T-cell (primary cell): Measurements from ENCODE around the gene SCRT2. TPM values are rescaled to one million over a fixed set of nuclear protein-coding genes. Genes with fewer than 3 reads are reported as not detected.

Experiments used
- ATAC-seq, 4 experiments: fragments of 200-7000 bp in 3 of 4; fragments of 150-1000 bp in 1 of 4; cut with Tn5 transposase; replicated peaks in 1 of 4; 1 replicate in 3 of 4; 2 replicates in 1 of 4; pipeline ENCODE4 v1.10.0; 2021; ENCODE audit warnings: moderate library complexity in 3 of 4, mild to moderate bottlenecking in 2 of 4, moderate number of reproducible peaks in 1 of 4
- CTCF ChIA-PET, 2 donors: fragments of 300-600 bp; sonication (Branson Sonifier 250); formaldehyde crosslinking; loops; one replicate each; lab custom pipeline; 2022; ENCODE audit warnings: antibody characterized with exemption in 2 of 2; lab: Charles Lee
- POLR2A ChIA-PET, 2 donors: fragments of 300-600 bp; sonication (Branson Sonifier 250); formaldehyde crosslinking; loops; one replicate each; lab custom pipeline; 2022; ENCODE audit warnings: antibody characterized with exemption in 2 of 2; lab: Charles Lee
- DNase-seq, 35 experiments: peaks; one replicate each; pipeline versions ENCODE4 v3.0.0 to v3.0.0-alpha.2; 2013 to 2023
- H3K27ac ChIP-seq: one replicate; pipeline ENCODE4 v1.5.1; 2013; ENCODE audit warnings: low read length
- H3K27me3 ChIP-seq, 2 experiments: replicated peaks in 1 of 2; 1 replicate in 1 of 2; 2 replicates in 1 of 2; pipeline versions ENCODE4 v1.6.1 to v1.7.0; 2013; ENCODE audit warnings: low read length in 1 of 2, mixed read lengths in 1 of 2; ENCODE audit not compliant: control insufficient read depth in 2 of 2, insufficient read depth in 2 of 2; ENCODE audit errors: extremely low read depth in 1 of 2
- H3K36me3 ChIP-seq, 2 donors: 1 replicate in 1 of 2; 2 replicates in 1 of 2; pipeline versions ENCODE4 v1.6.1 to v1.7.0; 2013; ENCODE audit warnings: low read length in 1 of 2; ENCODE audit not compliant: control insufficient read depth in 2 of 2, insufficient read depth in 1 of 2; ENCODE audit errors: extremely low read depth in 1 of 2
- H3K4me1 ChIP-seq, 2 experiments: 1 replicate in 1 of 2; 2 replicates in 1 of 2; pipeline versions ENCODE4 v1.6.1 to v1.7.0; 2013; ENCODE audit warnings: low read length in 2 of 2, mixed read lengths in 1 of 2; ENCODE audit not compliant: insufficient read depth in 2 of 2, control insufficient read depth in 1 of 2; ENCODE audit errors: extremely low read depth in 1 of 2
- H3K4me3 ChIP-seq, 2 donors: 1 replicate in 1 of 2; 2 replicates in 1 of 2; pipeline versions ENCODE4 v1.5.1 to v1.7.0; 2013; ENCODE audit warnings: mild to moderate bottlenecking in 2 of 2, low read length in 1 of 2, moderate library complexity in 1 of 2; ENCODE audit not compliant: control insufficient read depth in 1 of 2; ENCODE audit errors: extremely low read depth in 1 of 2
- H3K9me3 ChIP-seq: 2 replicates; pipeline ENCODE4 v1.7.0; 2013
- H3K27ac Mint-ChIP-seq, 2 donors: one replicate each; pipeline ENCODE4 v1.8.0; 2020 to 2021; ENCODE audit warnings: mild to moderate bottlenecking in 2 of 2, mixed read lengths in 2 of 2
- H3K27me3 Mint-ChIP-seq, 2 donors: one replicate each; pipeline ENCODE4 v1.8.0; 2021 to 2022; ENCODE audit warnings: mixed read lengths in 2 of 2
- H3K36me3 Mint-ChIP-seq: one replicate; pipeline ENCODE4 v1.8.0; 2021; ENCODE audit warnings: mixed read lengths
- H3K4me1 Mint-ChIP-seq, 3 donors: one replicate each; pipeline ENCODE4 v1.8.0; 2020 to 2022; ENCODE audit warnings: mixed read lengths in 3 of 3, mild to moderate bottlenecking in 1 of 3
- H3K4me3 Mint-ChIP-seq, 3 donors: one replicate each; pipeline ENCODE4 v1.8.0; 2020 to 2022; ENCODE audit warnings: mild to moderate bottlenecking in 3 of 3, mixed read lengths in 3 of 3, moderate library complexity in 3 of 3
- H3K9me3 Mint-ChIP-seq, 3 donors: one replicate each; pipeline ENCODE4 v1.8.0; 2020 to 2022; ENCODE audit warnings: mixed read lengths in 3 of 3
- WGBS: methylation state at CpG from one replicate; pipeline ENCODE4 v1.1.5; 2013; ENCODE audit warnings: missing lambda C conversion rate; ENCODE audit not compliant: insufficient coverage; 5-methylcytosine and 5-hydroxymethylcytosine counted together
- total RNA-seq, 35 experiments: library from RNA in 6 of 35; stranded (reverse) in 6 of 35; fragments of 120-200 nt in 1 of 35; gene quantifications; one replicate each; pipeline versions ENCODE4 v1.2.1 to v1.2.4 and lab custom pipeline; 2013 to 2026

SCRT2 gene
- total RNA-seq, 5 donors from 2014 or later (not counting 1 experiment from before 2014, with no cell fraction given): not detected

DNA sequence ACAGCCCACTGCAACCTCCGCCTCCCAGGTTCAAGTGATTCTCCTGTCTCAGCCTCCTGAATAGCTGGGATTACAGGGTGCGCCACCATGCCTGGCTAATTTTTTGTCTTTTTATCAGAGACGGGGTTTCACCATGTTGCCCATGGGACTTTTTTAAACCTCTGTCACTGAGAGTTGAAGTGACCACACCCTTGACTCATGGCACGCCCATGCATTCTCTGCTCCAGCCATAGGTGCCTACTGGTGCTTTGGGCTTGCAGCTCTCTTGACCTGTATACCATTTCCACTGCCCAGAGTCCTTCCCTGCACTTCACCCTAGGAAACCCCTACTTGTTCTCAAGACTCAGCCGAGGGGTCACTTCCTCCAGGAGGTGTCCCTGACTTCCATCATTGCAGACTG lies 2.4 kb upstream of the SCRT2 start:
- 87% methylated on average over 4 of the region's 5 CpGs for whole genome bisulfite sequencing

DNA sequence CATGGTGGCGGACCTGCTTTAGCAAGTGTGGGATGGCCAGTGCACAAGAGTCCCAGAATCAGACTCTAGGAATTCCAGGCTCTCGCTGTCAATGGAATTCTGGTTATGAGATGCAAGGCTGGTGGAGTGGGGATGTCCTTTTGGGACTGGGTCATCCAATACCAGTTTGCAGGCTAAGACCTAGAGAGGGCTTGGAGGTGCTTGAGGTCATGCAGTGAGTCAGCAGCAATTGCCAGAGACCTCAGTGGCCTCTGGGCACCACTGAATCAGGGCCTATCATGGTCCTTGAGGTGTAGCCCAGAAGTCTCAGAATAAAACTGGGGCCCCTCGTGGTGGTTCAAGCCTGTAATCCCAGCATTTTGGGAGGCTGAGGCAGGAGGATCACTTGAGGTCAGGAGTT lies 1.4 kb upstream of the SCRT2 start:
- H3K9me3 ChIP-seq: no peaks in the 10 kb centered on the region
- no peak overlapping the region for H3K27ac ChIP-seq
- H3K4me3 ChIP-seq: no peak overlapping the region
- Mint-ChIP-seq H3K4me1 (peaks cover 4 to 10% (median 7%) of the 10 kb centered on the region in 3 donors), H3K27ac (no peak overlapping the region), H3K9me3 (no peaks in the 10 kb centered on the region), H3K4me3 (no peak overlapping the region), H3K36me3 (no peaks in the 10 kb centered on the region), H3K27me3 (peaks cover 68 to 86% of the 10 kb centered on the region in 2 donors)
- POLR2A ChIA-PET: no interaction called here
- CTCF ChIA-PET: no interaction called here
- DNase-seq (no peak), ATAC-seq (no peak)
- peaks cover 0 to 25% of the 10 kb centered on the region in 2 experiments for H3K4me1 ChIP-seq
- H3K27me3 ChIP-seq: peaks cover 10 to 73% of the 10 kb centered on the region in 2 experiments
- H3K36me3 ChIP-seq: no peaks in the 10 kb centered on the region
- 45% methylated on average over 1 of the region's 3 CpGs for WGBS

More for the DNA sequence above, 2.4 kb upstream of the SCRT2 start:
- H3K36me3 Mint-ChIP-seq: no peaks in the 10 kb centered on the region
- H3K4me3 Mint-ChIP-seq: no peak overlapping the region
- Histone ChIP-seq H3K4me3 (no peak overlapping the region), H3K36me3 (no peaks in the 10 kb centered on the region), H3K4me1 (peaks cover 0 to 23% of the 10 kb centered on the region in 2 experiments), H3K27ac (no peak overlapping the region), H3K9me3 (no peaks in the 10 kb centered on the region), H3K27me3 (peaks cover 8 to 69% of the 10 kb centered on the region in 2 experiments)
- H3K4me1 Mint-ChIP-seq: peaks cover 4 to 10% (median 7%) of the 10 kb centered on the region in 3 donors
- ChIA-PET CTCF (no interaction called here), POLR2A (no interaction called here)
- H3K9me3 Mint-ChIP-seq: no peaks in the 10 kb centered on the region
- H3K27ac Mint-ChIP-seq: no peak overlapping the region
- DNase-seq (no peak), ATAC-seq (no peak)
- H3K27me3 Mint-ChIP-seq: peaks cover 65 to 81% of the 10 kb centered on the region in 2 donors

DNA sequence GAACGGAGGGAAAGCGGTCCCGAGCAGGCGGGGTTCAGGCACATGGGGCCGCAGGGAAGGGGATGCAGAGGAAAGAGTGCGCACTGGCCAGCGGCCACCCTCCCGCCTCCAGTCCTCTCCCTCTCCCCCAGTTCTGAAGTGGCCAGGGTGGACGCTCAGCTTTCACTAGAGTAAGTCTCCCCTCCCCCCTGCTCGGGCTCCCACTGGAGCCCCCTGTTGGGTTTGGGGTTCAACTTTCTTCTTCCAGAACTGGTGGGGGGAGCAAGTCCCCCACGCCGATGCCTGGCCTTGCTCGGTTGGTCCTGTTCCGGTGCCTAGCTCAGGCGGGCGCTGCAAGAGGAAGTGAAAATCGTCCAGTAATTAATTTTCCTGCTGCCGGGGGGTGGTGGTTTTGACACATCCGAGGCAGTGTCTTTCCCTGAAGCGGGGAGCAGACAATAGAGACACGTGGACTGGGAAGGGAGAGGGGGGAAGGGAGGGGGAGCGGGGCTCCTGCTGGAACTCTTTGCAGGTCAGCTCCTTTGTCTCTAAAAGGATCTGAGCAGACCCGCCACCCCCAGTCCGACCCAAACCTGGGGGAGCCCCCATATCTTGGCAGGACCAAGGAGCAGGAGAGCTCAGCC lies 824 bp upstream of the SCRT2 start:
- H3K27ac Mint-ChIP-seq: no peak overlapping the region
- WGBS: 15% methylated on average over 6 of the region's 24 CpGs
- Histone ChIP-seq H3K9me3 (no peaks in the 10 kb centered on the region), H3K4me1 (peaks cover 0 to 25% of the 10 kb centered on the region in 2 experiments), H3K36me3 (no peaks in the 10 kb centered on the region), H3K4me3 (no peak overlapping the region), H3K27me3 (peaks cover 10 to 76% of the 10 kb centered on the region in 2 experiments), H3K27ac (no peak overlapping the region)
- CTCF ChIA-PET: no interaction called here
- ATAC-seq (no peak), DNase-seq (no peak)
- peaks cover 4 to 10% (median 7%) of the 10 kb centered on the region in 3 donors for H3K4me1 Mint-ChIP-seq
- peaks cover 68 to 86% of the 10 kb centered on the region in 2 donors for H3K27me3 Mint-ChIP-seq
- POLR2A ChIA-PET: no interaction called here
- peak overlapping the region in 1 of 3 donors; percentile 54 for H3K4me3 Mint-ChIP-seq
- H3K36me3 Mint-ChIP-seq: no peaks in the 10 kb centered on the region
- H3K9me3 Mint-ChIP-seq: no peaks in the 10 kb centered on the region

DNA sequence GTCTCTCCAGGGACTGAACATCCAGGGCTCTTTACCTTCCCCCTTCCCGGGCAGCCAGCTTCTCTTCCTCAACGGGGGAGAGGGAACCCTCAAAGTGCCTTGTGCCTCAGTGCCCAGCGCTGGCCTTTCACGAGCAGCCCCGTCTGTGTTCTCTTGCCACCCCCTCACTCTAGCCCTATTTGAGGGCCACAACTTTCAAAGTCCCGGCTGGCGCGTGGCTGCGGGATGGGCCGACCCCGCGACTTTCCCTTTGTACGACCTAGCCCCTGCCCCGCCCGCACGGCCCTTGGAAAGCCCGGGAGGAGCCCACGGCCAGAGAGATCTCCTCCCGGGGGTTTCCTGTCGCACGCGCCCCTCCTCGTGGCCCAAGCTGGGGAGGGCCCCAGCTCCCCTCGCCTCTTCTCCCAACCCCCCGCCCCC lies 559 bp downstream of the SCRT2 start:
- ChIA-PET CTCF (interaction anchor here (0.6 kb wide), 2 partner anchors 19 to 142 kb away, joined by 3 read pairs; no protein-coding TSS in a partner anchor), POLR2A (no interaction called here)
- H3K9me3 ChIP-seq: no peaks in the 10 kb centered on the region
- 7% methylated on average over 19 of the region's 25 CpGs for WGBS
- no peak for ATAC-seq
- no peak overlapping the region for H3K27ac Mint-ChIP-seq
- H3K27ac ChIP-seq: no peak overlapping the region
- peaks cover 72 to 86% of the 10 kb centered on the region in 2 donors for H3K27me3 Mint-ChIP-seq
- no peaks in the 10 kb centered on the region for H3K36me3 Mint-ChIP-seq
- H3K4me1 Mint-ChIP-seq: peaks cover 4 to 10% (median 7%) of the 10 kb centered on the region in 3 donors
- H3K4me3 Mint-ChIP-seq: peak overlapping the region in 1 of 3 donors; percentile 14
- DNase-seq: no peak
- no peak overlapping the region for H3K4me3 ChIP-seq
- H3K36me3 ChIP-seq: no peaks in the 10 kb centered on the region
- peaks cover 10 to 84% of the 10 kb centered on the region in 2 experiments for H3K27me3 ChIP-seq
- no peaks in the 10 kb centered on the region for H3K9me3 Mint-ChIP-seq
- H3K4me1 ChIP-seq: peaks cover 0 to 25% of the 10 kb centered on the region in 2 experiments

DNA sequence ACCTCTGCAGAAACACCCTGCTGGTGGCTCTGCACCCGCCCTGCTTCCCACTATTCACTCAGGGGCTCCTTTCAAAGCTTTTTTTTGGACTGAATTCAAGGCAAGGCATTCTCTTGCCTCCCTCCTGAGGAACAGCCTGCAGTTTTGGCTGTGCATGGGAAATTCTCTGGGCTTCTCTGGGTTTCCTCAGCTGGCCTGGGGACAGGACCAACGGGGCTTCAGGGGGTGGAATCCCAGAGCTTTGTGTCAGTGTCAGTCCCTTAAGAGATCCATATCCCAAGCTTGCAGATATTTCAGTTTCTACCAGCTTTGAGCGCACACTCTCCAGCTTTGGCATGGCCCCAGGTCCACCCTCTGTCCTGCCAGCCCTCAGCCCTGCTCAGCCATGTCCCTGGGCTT lies 2.0 kb downstream of the SCRT2 start:
- Histone ChIP-seq H3K4me3 (no peak overlapping the region), H3K27me3 (peaks cover 10 to 92% of the 10 kb centered on the region in 2 experiments), H3K4me1 (peaks cover 0 to 25% of the 10 kb centered on the region in 2 experiments), H3K36me3 (no peaks in the 10 kb centered on the region), H3K9me3 (no peaks in the 10 kb centered on the region), H3K27ac (no peak overlapping the region)
- ChIA-PET CTCF (no interaction called here), POLR2A (no interaction called here)
- Mint-ChIP-seq H3K27me3 (peaks cover 60 to 74% of the 10 kb centered on the region in 2 donors), H3K4me1 (peaks cover 4 to 10% (median 7%) of the 10 kb centered on the region in 3 donors), H3K9me3 (no peaks in the 10 kb centered on the region), H3K36me3 (no peaks in the 10 kb centered on the region), H3K4me3 (no peak overlapping the region), H3K27ac (no peak overlapping the region)
- DNase-seq: no peak
- ATAC-seq: no peak
- 75% methylated on average over 2 of the region's 3 CpGs for WGBS

DNA sequence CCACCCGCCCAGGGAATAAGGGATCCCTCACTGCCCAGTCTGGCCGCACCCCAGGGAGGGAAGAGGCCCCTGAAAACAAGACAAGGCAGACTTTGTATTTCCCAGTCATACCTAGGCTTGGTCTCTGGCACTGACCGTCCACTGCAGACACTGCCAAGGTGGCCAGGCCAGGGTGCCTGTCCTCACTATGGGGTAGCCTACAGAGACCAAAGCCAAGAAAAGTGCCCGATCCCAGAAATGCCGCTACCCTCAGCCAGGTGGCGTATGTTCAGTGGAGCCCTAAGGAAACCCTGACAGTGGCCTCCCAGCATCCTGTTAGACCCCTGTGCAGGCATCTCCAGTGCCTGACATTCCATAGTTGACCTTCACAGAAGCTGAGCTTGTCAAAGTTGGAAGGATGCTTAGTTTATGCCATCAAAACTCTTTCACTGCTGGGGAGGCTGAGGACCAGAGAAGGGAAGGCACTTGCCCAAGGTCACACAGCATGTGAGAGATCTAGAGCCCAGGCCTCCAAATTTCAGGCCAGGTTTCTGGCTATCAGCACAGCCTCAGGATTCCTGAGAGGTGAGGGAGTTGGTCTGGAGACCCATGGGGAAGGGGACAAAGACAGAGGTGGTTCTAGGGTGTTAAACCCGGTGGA lies 2.5 kb downstream of the SCRT2 start:
- no peak overlapping the region for H3K4me3 Mint-ChIP-seq
- no peaks in the 10 kb centered on the region for H3K36me3 ChIP-seq
- no peak for ATAC-seq
- POLR2A ChIA-PET: no interaction called here
- H3K27ac ChIP-seq: no peak overlapping the region
- H3K27me3 ChIP-seq: peaks cover 6 to 90% of the 10 kb centered on the region in 2 experiments
- H3K27me3 Mint-ChIP-seq: peaks cover 59 to 73% of the 10 kb centered on the region in 2 donors
- 31% methylated on average over 5 of the region's 7 CpGs for WGBS
- CTCF ChIA-PET: no interaction called here
- no peak for DNase-seq
- H3K4me1 Mint-ChIP-seq: peaks cover 4 to 10% (median 7%) of the 10 kb centered on the region in 3 donors
- H3K27ac Mint-ChIP-seq: no peak overlapping the region
- H3K4me1 ChIP-seq: peaks cover 0 to 25% of the 10 kb centered on the region in 2 experiments
- no peaks in the 10 kb centered on the region for H3K9me3 Mint-ChIP-seq
- H3K4me3 ChIP-seq: no peak overlapping the region
- H3K9me3 ChIP-seq: no peaks in the 10 kb centered on the region
- no peaks in the 10 kb centered on the region for H3K36me3 Mint-ChIP-seq
